GM21381 (cell line): ENCODE results near the gene YY1.
A peak's percentile ranks its signal among the peaks of the same experiment; 100 is the strongest.
"Not testable (repeated sequence)": the region's sequence is repeated elsewhere in the genome, so short reads cannot be mapped to it uniquely, and the experiment has no call there.

Source experiments
- ATAC-seq: cut with Tn5 transposase; IDR thresholded peaks from one replicate; pipeline ENCODE4 v1.9.1; 2021; ENCODE audit warnings: mild to moderate bottlenecking, moderate library complexity; ENCODE audit not compliant: unreplicated experiment

Gene YY1

GRCh38 chr14:100283436-100283835 is 44.5 kb downstream of the YY1 start:
- not testable (repeated sequence) for ATAC-seq

- ATAC-seq: no peak
Observed at GRCh38 chr14:100283984-100284881, 45.3 kb downstream of the YY1 start.

DNA sequence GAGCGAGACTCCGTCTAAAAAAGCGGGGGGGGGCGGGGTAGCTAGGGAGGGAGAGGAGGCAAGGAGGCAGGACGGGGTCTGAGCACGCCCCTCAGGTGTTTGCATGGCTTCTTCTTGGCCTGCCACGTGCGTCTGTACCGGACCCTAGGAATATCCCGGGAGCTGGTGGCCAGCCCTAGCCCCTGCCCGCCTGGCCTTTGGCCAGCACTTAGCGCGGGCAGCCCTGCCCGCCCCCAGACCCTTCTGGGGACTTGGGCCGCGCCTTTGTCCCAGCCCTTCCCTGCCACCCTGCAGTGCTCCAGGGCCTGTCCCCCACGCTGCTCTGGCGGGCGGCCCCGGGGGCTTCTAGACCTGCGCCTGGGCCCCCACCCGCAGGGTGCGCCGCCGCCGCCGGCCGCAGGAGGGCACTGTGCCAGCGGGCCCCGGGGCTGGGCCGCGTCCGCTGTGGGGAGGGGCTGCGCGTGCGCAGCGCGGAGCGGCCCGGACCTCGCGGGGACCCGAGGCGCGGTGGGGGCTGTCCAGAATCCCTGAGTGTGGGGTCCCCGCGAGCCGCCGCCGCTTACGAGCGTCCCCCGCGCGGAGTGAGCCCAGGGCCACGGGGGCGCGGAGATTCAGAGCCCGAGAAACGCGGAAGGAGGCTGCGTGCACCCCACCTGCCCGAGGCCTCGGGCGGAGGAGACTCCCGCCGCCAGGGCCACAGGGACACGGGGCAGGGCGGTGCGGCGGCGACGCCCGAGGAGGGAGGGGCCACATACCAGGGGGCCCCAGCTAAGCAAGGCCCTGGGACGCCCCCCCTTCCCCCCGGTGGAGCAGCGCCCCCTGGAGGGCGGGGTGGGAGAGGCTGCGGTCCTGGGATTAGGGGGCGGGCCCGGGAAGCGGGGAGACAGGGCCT is 46.3 kb downstream of the YY1 start:
- peak; percentile 85 for ATAC-seq

DNA sequence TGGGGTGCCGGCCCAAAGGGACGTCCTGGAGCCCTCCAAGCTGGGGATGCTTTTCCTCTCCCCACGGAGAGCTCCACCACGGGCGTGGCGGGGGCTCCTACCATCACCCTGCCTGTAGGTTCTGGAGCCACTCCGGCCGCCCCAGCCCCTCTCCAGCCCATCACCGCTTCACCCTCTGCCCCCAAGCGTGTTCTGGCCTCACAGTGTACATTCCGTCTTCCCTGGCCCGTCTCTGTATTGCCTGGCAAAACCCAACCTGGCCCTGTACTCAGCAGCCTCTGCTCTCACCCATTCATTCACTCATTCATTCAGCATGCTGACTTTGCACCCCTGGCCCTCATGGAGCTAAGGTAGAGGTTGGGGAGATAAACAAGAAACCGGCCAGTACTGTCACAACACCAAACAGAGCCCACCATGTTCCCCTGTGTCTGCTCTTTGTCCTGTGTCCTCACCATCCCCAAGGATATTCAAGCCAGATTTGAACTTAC is 47.0 kb downstream of the YY1 start:
- ATAC-seq: no peak

- no peak for ATAC-seq
Observed at GRCh38 chr14:100286484-100287191, 47.7 kb downstream of the YY1 start.

- ATAC-seq: no peak
Observed at GRCh38 chr14:100287202-100287997, 48.5 kb downstream of the YY1 start.

DNA sequence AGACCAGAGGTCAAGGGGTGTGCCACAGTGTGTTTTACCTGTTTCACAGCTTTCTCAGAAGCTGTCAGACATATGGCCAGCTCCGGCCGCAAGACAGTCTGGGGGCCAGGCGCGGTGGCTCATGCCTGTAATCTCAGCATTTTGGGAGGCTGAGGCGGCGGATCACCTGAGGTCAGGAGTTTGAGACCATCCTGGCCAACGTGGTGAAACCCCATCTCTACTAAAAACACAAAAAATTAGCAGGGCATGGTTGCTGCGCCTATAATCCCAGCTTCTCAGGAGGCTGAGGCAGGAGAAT is 49.0 kb downstream of the YY1 start:
- not testable (repeated sequence) for ATAC-seq

DNA sequence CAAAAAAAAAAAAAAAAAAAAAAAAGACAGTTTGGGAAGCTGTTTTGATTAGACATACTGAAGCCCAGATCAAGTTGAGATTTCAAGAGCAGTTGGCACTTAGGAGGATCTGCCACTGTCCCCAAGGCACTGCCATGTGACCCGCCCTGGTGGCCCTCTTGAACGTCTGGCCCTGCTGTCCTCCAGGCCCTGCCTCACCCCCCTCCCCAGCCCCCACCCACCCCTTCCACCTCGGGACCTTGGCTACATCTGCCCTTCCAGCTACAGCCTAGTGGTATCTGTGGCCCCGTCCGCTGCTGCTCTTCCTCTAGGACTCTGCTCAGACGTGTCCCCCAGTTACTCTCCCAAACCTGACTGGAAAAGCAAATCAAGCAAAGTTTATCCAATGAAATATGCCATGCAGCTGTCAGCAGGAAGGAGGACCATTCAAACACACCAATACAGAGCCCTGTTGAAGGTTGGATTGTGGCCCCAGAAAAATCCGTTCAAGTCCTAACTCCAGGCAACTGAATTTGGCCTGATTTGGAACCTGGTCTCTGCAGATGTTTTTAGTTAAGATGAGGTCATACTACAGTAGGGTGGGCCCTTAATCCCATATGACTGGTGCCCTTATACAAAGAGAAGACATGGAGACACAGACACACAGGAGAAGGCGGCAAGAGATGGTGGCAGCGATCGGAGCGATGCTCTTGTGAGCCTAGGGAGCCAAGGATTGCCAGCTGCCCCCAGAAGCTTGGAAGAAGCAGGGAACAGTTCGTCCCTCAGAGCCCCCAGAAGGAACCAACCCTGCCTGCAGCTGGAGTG is 49.6 kb downstream of the YY1 start:
- ATAC-seq: no peak

GRCh38 chr14:100289916-100290606 is 51.1 kb downstream of the YY1 start:
- ATAC-seq: no peak

DNA sequence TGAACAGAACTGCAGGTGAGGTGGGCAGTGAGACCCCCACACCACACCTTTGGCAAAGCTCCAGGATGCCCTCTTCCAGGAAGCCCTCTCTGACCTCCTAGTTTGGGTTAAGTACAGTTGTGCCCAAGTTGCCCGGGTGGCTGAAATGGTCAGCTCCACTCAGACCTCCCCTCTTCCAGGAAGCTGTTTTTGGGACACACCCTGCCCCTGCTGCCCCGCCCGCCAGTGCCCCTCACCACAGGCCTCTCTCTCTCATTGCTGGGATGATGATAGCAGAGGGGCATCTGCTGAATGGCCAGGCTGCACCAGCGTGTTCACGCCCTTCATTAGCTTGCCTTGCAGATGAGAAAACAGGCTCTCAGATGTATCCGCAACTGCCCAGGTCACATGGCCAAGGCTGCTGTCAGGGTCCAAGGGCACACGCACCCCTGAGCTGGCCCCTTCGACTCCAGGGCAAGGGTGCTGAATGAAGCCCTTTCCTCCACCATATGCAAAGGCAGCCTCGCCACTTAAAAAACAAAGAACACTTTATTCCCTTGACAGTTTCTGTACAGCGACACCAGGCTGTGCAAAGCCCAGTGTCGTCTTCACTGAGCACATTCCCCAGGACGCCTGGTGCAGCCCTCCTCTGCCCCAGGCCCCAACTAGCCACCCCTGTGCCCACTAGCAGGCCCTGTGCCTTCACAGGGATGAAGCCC is 51.8 kb downstream of the YY1 start:
- ATAC-seq: no peak

GRCh38 chr14:100291305-100292075 is 52.5 kb downstream of the YY1 start:
- no peak for ATAC-seq

DNA sequence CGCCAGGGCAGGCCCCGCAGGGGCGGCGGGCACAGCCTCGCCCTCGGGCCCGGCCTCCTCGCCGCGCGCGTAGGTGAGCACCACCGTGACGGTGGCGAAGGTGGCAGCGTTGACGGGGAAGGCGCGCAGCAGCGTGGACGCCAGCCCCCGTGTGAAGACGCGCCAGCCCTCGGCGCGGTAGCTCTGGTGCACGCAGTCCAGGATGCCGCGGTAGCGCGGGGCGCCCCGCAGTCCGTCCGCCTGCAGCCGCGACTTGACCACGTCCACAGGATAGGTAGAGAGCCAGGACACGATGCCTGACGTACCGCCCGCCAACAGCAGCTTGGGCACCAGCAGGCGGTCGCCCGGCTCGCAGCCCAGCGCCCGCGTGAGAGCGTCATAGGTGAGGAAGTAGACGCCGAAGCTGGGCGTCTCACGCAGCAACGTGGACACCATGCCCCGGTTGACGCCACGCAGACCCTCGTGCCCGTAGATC is 53.4 kb downstream of the YY1 start:
- no peak for ATAC-seq

DNA sequence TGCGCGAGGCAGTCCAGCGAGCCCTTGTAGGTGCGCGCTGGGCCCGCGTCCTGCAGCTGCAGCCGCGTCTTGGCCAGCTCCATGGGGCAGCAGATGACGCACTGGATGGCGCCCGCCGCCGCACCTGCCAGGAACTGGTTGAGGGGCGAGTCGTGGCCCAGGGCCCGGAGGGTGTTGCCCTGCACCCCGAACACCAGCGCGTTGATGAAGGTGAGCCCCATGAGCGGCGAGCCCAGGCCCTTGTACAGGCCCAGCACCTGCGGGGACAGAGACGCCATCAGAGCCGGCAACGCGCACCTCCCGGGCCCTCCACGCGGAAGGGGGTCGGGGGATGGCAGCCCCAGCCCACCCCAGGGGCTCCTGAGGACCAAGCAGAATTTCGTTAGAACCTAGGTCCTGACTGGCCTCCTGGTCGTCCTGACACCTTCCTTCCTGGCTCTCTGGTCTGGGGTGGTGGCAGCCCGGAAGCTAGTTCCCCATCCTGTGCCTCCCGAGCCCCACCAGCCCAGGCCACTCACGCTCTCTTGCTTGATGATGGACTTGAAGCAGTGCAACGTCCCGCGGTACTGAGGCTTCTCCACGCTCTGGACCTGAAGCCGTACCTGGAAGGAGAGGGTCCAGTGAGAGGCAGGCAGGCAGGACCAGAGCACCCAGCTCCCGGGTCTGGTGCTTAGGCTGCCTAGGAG is 54.0 kb downstream of the YY1 start:
- no peak for ATAC-seq

DNA sequence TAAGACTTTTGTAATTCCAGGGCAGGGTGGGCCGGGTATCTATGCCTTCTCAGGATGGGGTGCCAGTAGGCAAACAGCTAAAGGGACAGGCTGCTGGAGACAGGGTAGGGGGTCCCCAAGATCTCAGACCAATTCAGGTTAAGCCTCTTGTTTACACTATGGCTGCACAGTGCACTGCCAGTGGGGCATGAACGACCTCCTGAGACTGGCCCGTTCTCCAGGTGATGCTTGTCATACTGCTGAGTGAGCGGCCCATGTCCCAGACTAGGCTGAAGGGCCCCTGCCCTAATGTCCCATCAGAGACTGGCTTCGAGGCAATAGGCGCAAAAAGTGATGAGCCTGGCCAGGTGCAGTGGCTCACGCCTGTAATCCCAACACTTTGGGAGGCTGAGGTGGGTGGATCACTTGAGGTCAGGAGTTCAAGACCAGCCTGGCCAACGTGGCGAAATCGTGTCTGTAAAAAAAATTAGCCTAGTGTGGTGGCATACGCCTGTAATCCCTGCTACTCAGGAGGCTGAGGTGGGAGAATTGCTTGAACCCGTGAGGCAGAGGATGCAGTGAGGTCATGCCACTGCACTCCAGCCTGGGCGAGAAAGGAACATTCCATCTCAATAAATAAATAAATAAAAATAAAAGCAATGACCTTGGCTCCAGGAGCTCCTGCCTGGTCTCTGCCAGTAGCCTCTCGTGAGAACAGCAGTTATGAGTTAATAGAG is 54.7 kb downstream of the YY1 start:
- no peak for ATAC-seq

DNA sequence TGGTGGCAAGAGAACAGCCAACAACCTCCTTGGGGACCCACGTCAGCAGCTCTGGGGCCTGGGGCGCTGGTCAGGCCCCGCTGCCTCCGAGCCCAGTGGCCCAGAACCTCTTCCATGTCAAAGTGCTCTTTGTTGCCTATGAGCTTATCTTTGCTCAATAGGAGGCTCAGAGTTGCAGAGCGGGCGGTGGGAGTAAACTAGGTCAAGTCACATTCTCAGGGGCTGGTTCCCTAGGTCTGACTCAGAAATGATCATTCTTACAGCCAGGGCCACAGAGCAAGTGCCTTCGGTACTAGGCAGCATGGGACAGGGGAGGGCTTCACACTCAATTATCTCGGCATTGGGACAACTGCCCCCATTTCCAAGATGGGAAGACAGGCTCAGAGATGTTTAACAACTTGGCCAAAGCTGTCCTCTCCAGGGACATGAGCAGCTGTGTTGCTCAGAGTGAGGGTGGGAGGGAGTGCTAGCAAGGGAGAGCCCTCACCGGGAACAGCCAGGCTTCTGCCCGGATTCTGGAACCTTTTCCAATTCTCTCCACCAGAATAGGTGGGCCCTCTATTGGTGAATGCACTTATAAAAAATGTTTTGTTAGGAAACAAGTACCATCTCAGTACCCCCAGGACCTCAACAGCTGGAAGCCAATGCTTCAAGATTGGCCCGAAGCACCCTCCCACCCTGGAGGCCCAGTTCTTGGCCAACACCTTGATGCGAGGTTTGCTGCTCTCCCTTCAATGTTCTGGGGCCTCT is 55.4 kb downstream of the YY1 start:
- no peak for ATAC-seq

GRCh38 chr14:100294963-100295330 is 56.0 kb downstream of the YY1 start:
- no peak for ATAC-seq
